H1 (cell line): ENCODE results near the gene LSM14B. TPM values are rescaled to one million over a fixed set of nuclear protein-coding genes. Genes with fewer than 3 reads are reported as not detected.

ENCODE experiments used
- CTCF ChIA-PET: fragments of 300-600 bp; sonication (Branson Sonifier 250); formaldehyde crosslinking; loops from one replicate; lab custom pipeline; 2021; ENCODE audit not compliant: partially characterized antibody; lab: Charles Lee
- POLR2A ChIA-PET: fragments of 300-600 bp; sonication (Branson Sonifier 250); formaldehyde crosslinking; loops from one replicate; lab custom pipeline; 2021; ENCODE audit warnings: inconsistent platforms; ENCODE audit not compliant: partially characterized antibody; lab: Charles Lee
- DNase-seq, 2 experiments: peaks; one replicate each; pipeline versions ENCODE4 v3.0.0 to v3.0.0-alpha.2; 2010 to 2022; ENCODE audit warnings: low spot score in 2 of 2, low read depth in 1 of 2, mixed read lengths in 1 of 2
- FAIRE-seq: peaks from 2 replicates; lab custom pipeline; 2011; peaks lifted over from hg19 to GRCh38; lab: Jason Lieb, UNC
- H2AFZ ChIP-seq: 2 replicates; pipeline ENCODE4 v1.8.1; 2012; ENCODE audit warnings: low read length, inconsistent platforms
- H2AK5ac ChIP-seq: 2 replicates; pipeline ENCODE4 v1.6.1; 2013; ENCODE audit warnings: low read depth, low read length
- H2BK120ac ChIP-seq: replicated peaks from 2 replicates; pipeline ENCODE3; 2013; ENCODE audit warnings: low read depth, low read length, inconsistent platforms
- H2BK12ac ChIP-seq: 2 replicates; pipeline ENCODE4 v1.6.1; 2013; ENCODE audit warnings: low read depth, low read length
- H2BK15ac ChIP-seq: 2 replicates; pipeline ENCODE4 v1.6.1; 2013; ENCODE audit warnings: low read length
- H2BK20ac ChIP-seq: 2 replicates; pipeline ENCODE4 v1.6.1; 2013; ENCODE audit warnings: low read length
- H2BK5ac ChIP-seq: 2 replicates; pipeline ENCODE4 v1.6.1; 2013; ENCODE audit warnings: low read depth, low read length
- H3K14ac ChIP-seq: 2 replicates; pipeline ENCODE4 v1.6.1; 2013; ENCODE audit warnings: inconsistent platforms; ENCODE audit not compliant: insufficient read length
- H3K18ac ChIP-seq: 2 replicates; pipeline ENCODE4 v1.6.1; 2013; ENCODE audit warnings: low read length; ENCODE audit errors: extremely low read depth
- H3K23ac ChIP-seq: 2 replicates; pipeline ENCODE4 v1.6.1; 2013; ENCODE audit warnings: inconsistent platforms; ENCODE audit not compliant: insufficient read length
- H3K23me2 ChIP-seq: 2 replicates; pipeline ENCODE4 v1.6.1; 2013; ENCODE audit warnings: low read depth, low read length
- H3K27ac ChIP-seq: 2 replicates; pipeline ENCODE4 v1.6.1; 2011; ENCODE audit warnings: low read depth, low read length, inconsistent platforms
- H3K27me3 ChIP-seq, 4 experiments: replicated peaks in 1 of 4; 1 replicate in 1 of 4; 2 replicates in 3 of 4; pipeline versions ENCODE4 v1.6.1 to v1.8.1; 2011 to 2013; ENCODE audit warnings: low read length in 3 of 4, mild to moderate bottlenecking in 3 of 4, inconsistent platforms in 2 of 4, mixed read lengths in 2 of 4, moderate library complexity in 1 of 4; ENCODE audit not compliant: control insufficient read depth in 3 of 4, insufficient read depth in 3 of 4; ENCODE audit errors: extremely low read depth in 1 of 4
- H3K36me3 ChIP-seq, 4 experiments: 2 replicates each; pipeline versions ENCODE4 v1.6.1 to v1.8.1; 2011 to 2013; ENCODE audit warnings: mild to moderate bottlenecking in 4 of 4, low read length in 3 of 4, moderate library complexity in 2 of 4, control low read depth in 1 of 4, inconsistent platforms in 1 of 4; ENCODE audit not compliant: insufficient read depth in 4 of 4, control insufficient read depth in 2 of 4
- H3K4ac ChIP-seq: replicated peaks from 2 replicates; pipeline ENCODE3; 2013; ENCODE audit warnings: low read length, low read depth, mixed read lengths, inconsistent platforms; ENCODE audit not compliant: insufficient read length
- H3K4me1 ChIP-seq, 4 experiments: replicated peaks in 1 of 4; 1 replicate in 1 of 4; 2 replicates in 3 of 4; pipeline versions ENCODE4 v1.6.1 to v1.8.1; 2011 to 2013; ENCODE audit warnings: low read length in 3 of 4, inconsistent platforms in 2 of 4, mixed read lengths in 1 of 4; ENCODE audit not compliant: insufficient read depth in 4 of 4, control insufficient read depth in 3 of 4
- H3K4me2 ChIP-seq, 2 experiments: 2 replicates each; pipeline versions ENCODE4 v1.6.1 to v1.8.1; 2011 to 2013; ENCODE audit warnings: low read depth in 2 of 2, low read length in 2 of 2, control low read depth in 1 of 2, inconsistent platforms in 1 of 2, mild to moderate bottlenecking in 1 of 2; ENCODE audit not compliant: insufficient read depth in 1 of 2
- H3K4me3 ChIP-seq, 4 experiments: fragments of 200-600, 300-600 bp in 1 of 4; sonication (generic), shearing (Covaris generic), sonication (Bioruptor Twin) in 1 of 4; 2 replicates each; pipeline versions ENCODE4 v1.5.1 to v1.8.1; 2011 to 2016; ENCODE audit warnings: low read length in 4 of 4, low read depth in 3 of 4, control low read depth in 2 of 4, inconsistent platforms in 2 of 4, mild to moderate bottlenecking in 2 of 4, mixed read lengths in 1 of 4, moderate library complexity in 1 of 4; ENCODE audit not compliant: insufficient read depth in 2 of 4; ENCODE audit errors: extremely low read depth in 1 of 4
- H3K56ac ChIP-seq: replicated peaks from 2 replicates; pipeline ENCODE3; 2013; ENCODE audit warnings: low read depth, mild to moderate bottlenecking, mixed read lengths, low read length, inconsistent platforms; ENCODE audit not compliant: insufficient read length
- H3K79me1 ChIP-seq: 2 replicates; pipeline ENCODE4 v1.6.1; 2013; ENCODE audit warnings: low read depth, low read length, control low read depth
- H3K79me2 ChIP-seq, 2 experiments: 2 replicates each; pipeline versions ENCODE4 v1.6.1 to v1.8.1; 2012 to 2013; ENCODE audit warnings: low read length in 2 of 2, mild to moderate bottlenecking in 2 of 2, inconsistent platforms in 1 of 2; ENCODE audit not compliant: insufficient read depth in 2 of 2, control insufficient read depth in 1 of 2
- H3K9ac ChIP-seq, 4 experiments: replicated peaks in 1 of 4; 1 replicate in 1 of 4; 2 replicates in 3 of 4; pipeline versions ENCODE4 v1.6.1 to v1.8.1; 2011 to 2013; ENCODE audit warnings: low read depth in 3 of 4, low read length in 3 of 4, control low read depth in 2 of 4, mild to moderate bottlenecking in 2 of 4, moderate library complexity in 2 of 4, inconsistent platforms in 1 of 4; ENCODE audit errors: extremely low read depth in 1 of 4
- H3K9me3 ChIP-seq, 2 experiments: 2 replicates each; pipeline versions ENCODE4 v1.6.1 to v1.8.1; 2012 to 2013; ENCODE audit warnings: mild to moderate bottlenecking in 2 of 2, moderate library complexity in 2 of 2, control low read depth in 1 of 2, inconsistent platforms in 1 of 2, low read depth in 1 of 2, low read length in 1 of 2, mixed read lengths in 1 of 2; ENCODE audit not compliant: insufficient read depth in 2 of 2
- H4K20me1 ChIP-seq, 2 experiments: replicated peaks in 1 of 2; 2 replicates each; pipeline versions ENCODE3 to v1.8.1; 2011 to 2013; ENCODE audit warnings: inconsistent platforms in 2 of 2, low read length in 2 of 2, mild to moderate bottlenecking in 1 of 2; ENCODE audit not compliant: insufficient read depth in 2 of 2, control insufficient read depth in 1 of 2
- H4K5ac ChIP-seq: 2 replicates; pipeline ENCODE4 v1.6.1; 2013; ENCODE audit warnings: low read length, low read depth, mixed read lengths, inconsistent platforms; ENCODE audit not compliant: insufficient read length
- H4K8ac ChIP-seq: 2 replicates; pipeline ENCODE4 v1.8.0; 2013; ENCODE audit warnings: mild to moderate bottlenecking, moderate library complexity, low read length, inconsistent platforms; ENCODE audit not compliant: insufficient read depth; ENCODE audit errors: extremely low read depth
- H4K91ac ChIP-seq: replicated peaks from 2 replicates; pipeline ENCODE3; 2013; ENCODE audit warnings: low read length, mixed read lengths, inconsistent platforms; ENCODE audit not compliant: insufficient read length
- BRCA1 ChIP-seq: IDR thresholded peaks from 2 replicates; pipeline ENCODE4 v1.6.1; 2012; ENCODE audit warnings: low read depth, low read length, improper control_type of control experiment
- CHD1 ChIP-seq: IDR thresholded peaks from 2 replicates; pipeline ENCODE4 v1.6.1; 2012; ENCODE audit warnings: low read depth, low read length, improper control_type of control experiment
- FOSL1 ChIP-seq: IDR thresholded peaks from 2 replicates; pipeline ENCODE4 v1.6.1; 2011; ENCODE audit warnings: mild to moderate bottlenecking, low read depth, low read length, moderate library complexity; ENCODE audit not compliant: insufficient read depth
- POLR2AphosphoS5 ChIP-seq: IDR thresholded peaks from 2 replicates; pipeline ENCODE4 v1.6.1; 2011; ENCODE audit warnings: low read depth, low read length
- POU5F1 ChIP-seq: IDR thresholded peaks from 2 replicates; pipeline ENCODE4 v1.6.1; 2011; ENCODE audit warnings: low read depth, mild to moderate bottlenecking, low read length, moderate library complexity
- SIRT6 ChIP-seq: IDR thresholded peaks from one replicate; pipeline ENCODE4 v1.7.1; 2012; ENCODE audit warnings: low read length, inconsistent platforms
- SIX5 ChIP-seq: IDR thresholded peaks from 2 replicates; pipeline ENCODE4 v1.6.1; 2011; ENCODE audit warnings: mild to moderate bottlenecking, low read depth, low read length
- SRF ChIP-seq: IDR thresholded peaks from 2 replicates; pipeline ENCODE4 v1.6.1; 2011; ENCODE audit warnings: mild to moderate bottlenecking, low read depth, low read length, moderate library complexity
- WGBS, 2 experiments: shearing (Covaris generic) in 1 of 2; methylation state at CpG; one replicate each; pipeline versions ENCODE4 v1.1.6 to v1.1.7; 2013 to 2015; ENCODE audit warnings: low lambda C conversion rate in 2 of 2, mixed read lengths in 2 of 2, inconsistent platforms in 1 of 2, low coverage in 1 of 2, missing lambda C conversion rate in 1 of 2; ENCODE audit not compliant: insufficient replicate concordance in 2 of 2, insufficient coverage in 1 of 2, insufficient read length in 1 of 2; ENCODE audit errors: extremely low coverage in 1 of 2, missing lambda C conversion rate in 1 of 2; 5-methylcytosine and 5-hydroxymethylcytosine counted together
- polyA plus RNA-seq, 7 experiments: library from polyadenylated mRNA; depleted of rRNA in 3 of 7; stranded (reverse) in 5 of 7; unstranded in 2 of 7; fragments of >200 nt in 5 of 7; fragments of 200-250 nt in 2 of 7; gene quantifications; 1 replicate in 5 of 7; 2 replicates in 1 of 7; 4 replicates in 1 of 7; pipeline versions ENCODE4 v1.2.1 to v1.2.3, GENCODE V29; 2011 to 2013; ENCODE audit warnings: missing spikeins in 2 of 7, mixed read lengths in 2 of 7
- total RNA-seq: library from RNA; stranded (reverse); fragmentation: NEBNext Ultra II Directional; extraction: Animal tissue kit (Norgen Biotek cat#: 25700); gene quantifications from 2 replicates; pipeline ENCODE4 v1.2.1, GENCODE V29; 2021

Gene LSM14B
- total and polyA plus RNA-seq, 2 of the 8 experiments (the other 6 are each of a cell fraction or from before 2014, with no cell fraction given): 58.3 to 65.6 TPM

- no peak overlapping the region for H3K23ac ChIP-seq
- no peak for FAIRE-seq
Measured at GRCh38 chr20:62177307-62177706, 55.0 kb downstream of the LSM14B start.

More at GRCh38 chr20:62177307-62177706, 55.0 kb downstream of the LSM14B start:
- Histone ChIP-seq H3K23me2 (peaks cover under 1% of the 10 kb centered on the region), H2BK120ac (no peak overlapping the region), H3K4ac (no peak overlapping the region), H3K9me3 (no peaks in the 10 kb centered on the region), H3K4me2 (no peak overlapping the region), H3K79me1 (no peaks in the 10 kb centered on the region), H2AK5ac (no peak overlapping the region), H3K36me3 (peaks cover 2 to 26% (median 13%) of the 10 kb centered on the region in 4 experiments; a peak in 6 of 8 replicates), H4K8ac (no peak overlapping the region), H3K56ac (no peak overlapping the region), H2BK5ac (no peak overlapping the region), H2BK20ac (no peak overlapping the region), H3K79me2 (no peaks in the 10 kb centered on the region), H3K9ac (no peak overlapping the region), H2AFZ (no peak overlapping the region), H3K18ac (no peak overlapping the region), H3K14ac (no peak overlapping the region), H4K20me1 (peaks cover 0 to 4% of the 10 kb centered on the region in 2 experiments), H2BK15ac (no peak overlapping the region), H4K5ac (no peak overlapping the region), H3K4me3 (no peak overlapping the region), H3K27me3 (no peaks in the 10 kb centered on the region), H3K27ac (no peak overlapping the region), H3K4me1 (no peaks in the 10 kb centered on the region; a peak in 1 of 7 replicates), H2BK12ac (no peak overlapping the region), H4K91ac (no peak overlapping the region)
- no peak for DNase-seq
- CTCF ChIA-PET: interaction anchor here (0.6 to 2.0 kb wide), 3 partner anchors 11 to 148 kb away, joined by 3 to 6 read pairs (median 4); no protein-coding TSS in a partner anchor
- POLR2A ChIA-PET: interaction anchor here (0.6 kb wide), 1 partner anchor 181 kb away, joined by 3 read pairs; no protein-coding TSS in a partner anchor
- WGBS, 2 experiments: 93% methylated on average over 9 of the region's 9 CpGs; no CpG with 5 or more reads in 1 of the 2 experiments
- TF ChIP-seq FOSL1: no peak
- no peak for TF ChIP-seq POU5F1
- TF ChIP-seq SIX5: no peak
- no peak for TF ChIP-seq CHD1
- TF ChIP-seq SRF: no peak
- TF ChIP-seq BRCA1: no peak
- TF ChIP-seq POLR2AphosphoS5: 0 out of 2 replicates have a peak, but pooled peaks have one; percentile 2
- TF ChIP-seq SIRT6: no peak
